GM06990 (cell line): ENCODE measurements around the gene BDP1.
"Not testable (repeated sequence)": the region's sequence is repeated elsewhere in the genome, so short reads cannot be mapped to it uniquely, and the experiment has no call there.

Experiments
- DNase-seq: peaks from one replicate; pipeline ENCODE4 v3.0.0-alpha.2; 2011; ENCODE audit not compliant: insufficient read length; ENCODE audit errors: extremely low read depth
- H3K27me3 ChIP-seq: replicated peaks from 2 replicates; pipeline ENCODE4 v1.6.0; 2011; ENCODE audit warnings: low read length; ENCODE audit not compliant: control insufficient read depth, insufficient read depth
- H3K36me3 ChIP-seq: 2 replicates; pipeline ENCODE4 v1.5.1; 2011; ENCODE audit warnings: low read length; ENCODE audit not compliant: control insufficient read depth, insufficient read depth
- H3K4me3 ChIP-seq: replicated peaks from 2 replicates; pipeline ENCODE4 v1.5.1; 2011; ENCODE audit warnings: low read depth, mild to moderate bottlenecking, control low read depth, low read length
- TF ChIP-seq, protein P1 (sequence below): IDR thresholded peaks from 2 replicates; pipeline ENCODE4 v1.5.1; 2011; ENCODE audit warnings: low read length, control low read depth, mild to moderate bottlenecking, inconsistent platforms; ENCODE audit not compliant: insufficient read depth, poor library complexity, severe bottlenecking

The BDP1 gene

DNA sequence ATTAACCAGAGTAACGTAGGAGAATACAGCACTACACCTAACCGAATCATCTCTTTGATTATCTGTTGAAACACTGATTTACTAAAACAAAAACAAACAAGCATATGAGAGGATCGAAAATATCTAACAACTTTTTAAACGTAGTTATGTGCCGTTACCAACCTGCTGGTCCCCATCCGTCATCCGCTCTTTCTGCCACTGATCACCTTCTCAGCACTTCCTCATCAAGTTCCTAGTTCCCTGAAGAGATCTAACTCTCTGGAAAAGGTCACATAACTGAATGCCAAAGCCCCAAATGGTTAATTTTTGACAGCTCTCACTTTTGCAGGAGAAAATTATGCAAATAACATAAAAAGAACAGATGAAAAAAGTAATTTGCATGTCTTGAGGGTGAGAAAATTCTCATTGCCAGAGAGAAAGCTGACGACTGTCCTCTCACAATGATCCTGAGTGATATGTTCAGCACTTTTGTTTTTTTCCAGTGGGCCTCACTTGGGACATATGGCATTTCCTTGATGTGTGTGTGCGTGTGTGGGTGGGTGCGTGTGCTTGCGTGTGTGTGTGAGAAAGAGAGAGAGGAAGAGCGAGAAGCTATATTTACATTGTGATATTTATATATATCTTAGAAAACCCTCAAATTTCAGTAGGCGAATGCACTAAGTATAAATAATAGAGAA is 8.8 kb upstream of the BDP1 start:
- H3K4me3 ChIP-seq, result peak overlapping the region; percentile 14; the same call in 1 of the 2 replicates
- H3K36me3 ChIP-seq, result not testable (repeated sequence)

DNA sequence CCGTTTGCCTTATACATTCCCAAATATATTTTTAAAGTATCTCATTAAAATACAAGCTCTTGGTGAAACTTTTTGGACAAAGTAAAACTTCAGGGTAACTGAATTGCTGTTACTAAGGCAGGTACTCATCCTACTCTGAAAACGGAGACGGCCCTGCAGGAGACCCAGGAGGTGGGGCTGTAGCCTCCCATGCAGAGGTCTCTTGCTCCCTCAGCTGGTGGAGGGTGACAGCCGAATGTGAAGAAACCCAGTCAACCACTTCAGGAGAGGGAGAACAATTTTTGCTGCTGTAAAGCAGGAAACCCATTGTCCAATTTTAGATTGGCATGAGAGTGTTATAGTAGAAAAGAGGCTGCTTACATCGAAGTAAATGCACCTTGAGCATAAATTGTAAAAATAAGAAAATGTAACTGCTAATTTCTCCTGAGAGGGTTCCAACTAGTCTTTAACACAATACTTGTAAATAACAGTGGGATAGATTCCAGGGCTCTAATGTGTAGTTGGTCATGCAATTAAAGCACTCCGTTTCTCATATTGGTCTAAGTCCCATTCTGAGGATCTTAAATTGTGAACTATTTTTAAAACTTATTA is 8.1 kb upstream of the BDP1 start:
- DNase-seq, H3K4me3 ChIP-seq, H3K27me3 ChIP-seq, H3K36me3 ChIP-seq: not testable (repeated sequence)
- TF ChIP-seq, protein P1, sequence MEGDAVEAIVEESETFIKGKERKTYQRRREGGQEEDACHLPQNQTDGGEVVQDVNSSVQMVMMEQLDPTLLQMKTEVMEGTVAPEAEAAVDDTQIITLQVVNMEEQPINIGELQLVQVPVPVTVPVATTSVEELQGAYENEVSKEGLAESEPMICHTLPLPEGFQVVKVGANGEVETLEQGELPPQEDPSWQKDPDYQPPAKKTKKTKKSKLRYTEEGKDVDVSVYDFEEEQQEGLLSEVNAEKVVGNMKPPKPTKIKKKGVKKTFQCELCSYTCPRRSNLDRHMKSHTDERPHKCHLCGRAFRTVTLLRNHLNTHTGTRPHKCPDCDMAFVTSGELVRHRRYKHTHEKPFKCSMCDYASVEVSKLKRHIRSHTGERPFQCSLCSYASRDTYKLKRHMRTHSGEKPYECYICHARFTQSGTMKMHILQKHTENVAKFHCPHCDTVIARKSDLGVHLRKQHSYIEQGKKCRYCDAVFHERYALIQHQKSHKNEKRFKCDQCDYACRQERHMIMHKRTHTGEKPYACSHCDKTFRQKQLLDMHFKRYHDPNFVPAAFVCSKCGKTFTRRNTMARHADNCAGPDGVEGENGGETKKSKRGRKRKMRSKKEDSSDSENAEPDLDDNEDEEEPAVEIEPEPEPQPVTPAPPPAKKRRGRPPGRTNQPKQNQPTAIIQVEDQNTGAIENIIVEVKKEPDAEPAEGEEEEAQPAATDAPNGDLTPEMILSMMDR, result peak; percentile 35

More for the DNA sequence above, 8.8 kb upstream of the BDP1 start:
- DNase-seq, H3K27me3 ChIP-seq: not testable (repeated sequence)

DNA sequence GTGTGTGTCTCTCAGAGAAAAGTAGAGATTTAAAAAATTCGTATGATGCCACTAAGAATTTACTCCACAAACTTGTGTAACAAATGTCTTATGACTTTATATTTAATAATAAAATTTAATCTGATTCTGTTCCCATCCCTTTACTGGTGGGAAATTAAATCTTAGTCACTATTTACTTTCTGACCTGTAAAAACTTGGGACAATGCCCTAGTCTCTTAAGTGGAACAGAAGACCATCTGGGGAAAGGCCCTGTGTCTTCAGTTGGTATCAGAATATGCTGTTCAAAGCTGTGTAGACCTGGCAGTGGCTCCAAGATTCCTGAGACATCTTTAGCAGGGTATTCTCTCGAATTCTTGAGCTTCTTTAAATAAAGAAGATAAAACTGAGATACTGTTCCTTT is 2.6 kb upstream of the BDP1 start:
- no peak overlapping the region for H3K4me3 ChIP-seq
- no peak for DNase-seq
- no peaks in the 10 kb centered on the region for H3K27me3 ChIP-seq
- TF ChIP-seq, protein P1, result no peak
- no peaks in the 10 kb centered on the region for H3K36me3 ChIP-seq

DNA sequence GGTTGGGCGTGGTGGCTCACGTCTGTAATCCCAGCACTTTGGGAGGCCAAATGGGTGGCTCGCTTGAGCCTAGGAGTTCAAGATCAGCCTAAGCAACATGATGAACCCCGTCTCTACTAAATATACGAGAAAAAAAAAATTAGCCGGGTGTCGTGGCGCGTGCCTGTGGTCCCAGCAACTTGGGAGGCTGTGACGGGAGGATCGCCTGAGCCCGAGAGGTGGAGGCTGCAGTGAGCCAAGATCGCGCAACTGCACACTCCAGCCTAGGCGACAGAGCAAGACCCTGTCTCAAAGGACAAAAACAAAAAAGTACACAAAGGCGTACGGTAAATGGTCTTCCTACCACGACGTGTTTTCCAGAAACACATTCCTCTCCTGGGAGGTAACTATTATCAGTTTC is 538 bp upstream of the BDP1 start:
- DNase-seq, result no peak
- TF ChIP-seq, protein P1, result no peak
- Histone ChIP-seq H3K36me3 (no peaks in the 10 kb centered on the region; the same call in 1 of the 2 replicates), H3K27me3 (no peaks in the 10 kb centered on the region), H3K4me3 (peak overlapping the region; percentile 92)

DNA sequence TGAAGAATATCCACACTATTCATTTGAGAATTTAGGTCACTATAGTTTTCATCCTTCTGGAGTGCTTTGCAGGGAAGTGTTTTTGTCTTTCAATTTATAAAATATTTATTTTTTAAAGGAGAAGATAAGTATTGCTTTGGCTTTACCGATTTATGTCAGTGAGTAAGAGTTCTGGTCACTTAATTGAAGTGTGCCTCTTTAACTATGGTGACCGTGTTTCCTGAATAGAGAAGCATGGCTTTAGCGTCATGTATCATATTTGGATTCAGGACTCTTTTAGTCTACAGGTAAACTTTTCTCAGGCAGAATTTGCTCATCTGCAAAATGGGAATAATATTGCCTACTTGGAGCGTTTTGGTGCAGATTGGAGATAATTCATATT is 902 bp downstream of the BDP1 start:
- H3K27me3 ChIP-seq, result no peaks in the 10 kb centered on the region
- DNase-seq, result no peak
- peaks cover 4% of the 10 kb centered on the region for H3K36me3 ChIP-seq
- H3K4me3 ChIP-seq, result peak overlapping the region; percentile 92
- TF ChIP-seq, protein P1, result no peak

DNA sequence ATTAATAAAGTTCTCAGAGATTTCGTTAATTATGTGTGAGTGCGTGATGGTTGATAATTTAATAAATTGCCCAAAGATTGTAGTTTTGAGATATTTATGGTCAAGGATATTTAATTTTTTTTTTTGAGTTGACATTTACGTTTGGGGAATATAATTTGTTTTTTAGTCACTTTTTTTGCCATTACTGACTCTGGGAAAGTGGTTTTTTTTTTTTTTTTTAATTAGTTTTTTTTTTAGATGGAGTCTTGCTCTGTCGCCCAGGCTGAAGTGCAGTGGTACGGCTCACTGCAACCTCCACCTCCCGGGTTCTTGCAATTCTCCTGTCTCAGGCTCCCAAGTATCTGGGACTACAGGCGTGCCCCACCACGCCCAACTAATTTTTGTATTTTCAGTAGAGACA is 1.7 kb downstream of the BDP1 start:
- Histone ChIP-seq H3K27me3 (no peaks in the 10 kb centered on the region), H3K4me3 (peak overlapping the region; percentile 92), H3K36me3 (peaks cover 4% of the 10 kb centered on the region)
- DNase-seq, result no peak
- TF ChIP-seq, protein P1, result no peak
